Aorta (tissue), 5 donors: ENCODE measurements around the gene ADAM12. TPM values are rescaled to one million over a fixed set of nuclear protein-coding genes. Genes with fewer than 3 reads are reported as not detected.

Experiments
- ATAC-seq: fragments of 200-7000 bp; cut with Tn5 transposase; one replicate; pipeline ENCODE4 v1.9.1; 2022; ENCODE audit warnings: moderate library complexity; ENCODE audit not compliant: low FRiP score
- DNase-seq, 2 donors: peaks; one replicate each; pipeline ENCODE4 v3.0.0-alpha.2; 2020
- H3K27ac ChIP-seq, 2 donors: one replicate each; pipeline ENCODE4 v1.5.1; 2013; ENCODE audit warnings: low read length in 2 of 2, mild to moderate bottlenecking in 2 of 2, moderate library complexity in 2 of 2, control low read depth in 1 of 2, inconsistent platforms in 1 of 2, low read depth in 1 of 2
- H3K27me3 ChIP-seq, 2 donors: one replicate each; pipeline ENCODE4 v1.6.1; 2013; ENCODE audit warnings: control low read depth in 1 of 2, low read length in 1 of 2, mild to moderate bottlenecking in 1 of 2, moderate library complexity in 1 of 2; ENCODE audit not compliant: insufficient read depth in 2 of 2, control insufficient read depth in 1 of 2
- H3K36me3 ChIP-seq, 2 donors: one replicate each; pipeline ENCODE4 v1.6.1; 2013; ENCODE audit warnings: control low read depth in 1 of 2, low read length in 1 of 2, mild to moderate bottlenecking in 1 of 2; ENCODE audit not compliant: insufficient read depth in 2 of 2, control insufficient read depth in 1 of 2
- H3K4me1 ChIP-seq, 2 donors: one replicate each; pipeline ENCODE4 v1.6.1; 2013; ENCODE audit warnings: low read length in 2 of 2, control low read depth in 1 of 2, mild to moderate bottlenecking in 1 of 2, moderate library complexity in 1 of 2; ENCODE audit not compliant: insufficient read depth in 2 of 2, control insufficient read depth in 1 of 2
- H3K4me3 ChIP-seq, 2 donors: one replicate each; pipeline ENCODE4 v1.5.1; 2013; ENCODE audit warnings: low read length in 2 of 2, control low read depth in 1 of 2, mild to moderate bottlenecking in 1 of 2
- H3K9me3 ChIP-seq: one replicate; pipeline ENCODE4 v1.6.1; 2013; ENCODE audit warnings: mild to moderate bottlenecking, low read length; ENCODE audit not compliant: control insufficient read depth
- WGBS, 2 donors: extraction: QIAGEN DNeasy Blood & Tissue Kit; methylation state at CpG; one replicate each; pipeline ENCODE4 v1.1.7; 2013; 5-methylcytosine and 5-hydroxymethylcytosine counted together
- intact Hi-C, 2 donors: fragments of 100-400 bp; cut with DNase I; formaldehyde crosslinking; loops; one replicate each; pipeline versions ENCODE4 v1.14.2 to v1.15.0; 2022
- polyA plus RNA-seq, 2 donors: library from polyadenylated mRNA; stranded (reverse); fragments of 200-250 nt; gene quantifications; one replicate each; pipeline ENCODE4 v1.2.3, GENCODE V29; 2013
- total RNA-seq, 2 donors: library from RNA; stranded (reverse); fragmentation: NEBNext Ultra II Directional; extraction: Animal tissue kit (Norgen Biotek cat#: 25700); gene quantifications; one replicate each; pipeline ENCODE4 v1.2.1, GENCODE V29; 2021
- donor health status: healthy with polysubstance abuse.
- donor health status: Bipolar disorder and iron deficiency.
- donor health status: DM: no; HTN: no; CAD: no.
- donor health status: DM: no; HTN: no; CAD: no.
- donor health status: DM: yes; HTN: yes; CAD: no.

ADAM12 gene
- total and polyA plus RNA-seq, 4 donors, result 0.13 to 9.4 (median 5.5) TPM; not detected in 1

- no peaks in the 10 kb centered on the region for H3K27me3 ChIP-seq
- H3K4me3 ChIP-seq, result no peak overlapping the region
- no peaks in the 10 kb centered on the region for H3K4me1 ChIP-seq
- DNase-seq, result no peak
- intact Hi-C loops, result no loop called here
- no peak for ATAC-seq
- H3K36me3 ChIP-seq, result no peaks in the 10 kb centered on the region
- no peaks in the 10 kb centered on the region for H3K9me3 ChIP-seq
- H3K27ac ChIP-seq, result no peak overlapping the region
- WGBS, 2 donors, result 73 to 75% methylated on average over 5 of the region's 5 CpGs
Observed at GRCh38 chr10:126161691-126162090, 226.6 kb downstream of the ADAM12 start.

GRCh38 chr10:126160971-126161630, 227.2 kb downstream of the ADAM12 start:
- no peak overlapping the region for H3K4me3 ChIP-seq
- DNase-seq, result no peak
- 82 to 89% methylated on average over 10 of the region's 10 CpGs for WGBS, 2 donors
- no peaks in the 10 kb centered on the region for H3K27me3 ChIP-seq
- no peak overlapping the region for H3K27ac ChIP-seq
- intact Hi-C loops, result no loop called here
- no peak for ATAC-seq
- H3K9me3 ChIP-seq, result no peaks in the 10 kb centered on the region
- no peaks in the 10 kb centered on the region for H3K36me3 ChIP-seq
- no peaks in the 10 kb centered on the region for H3K4me1 ChIP-seq

- Histone ChIP-seq H3K27me3 (no peaks in the 10 kb centered on the region), H3K4me1 (no peaks in the 10 kb centered on the region), H3K36me3 (no peaks in the 10 kb centered on the region), H3K4me3 (no peak overlapping the region), H3K27ac (no peak overlapping the region), H3K9me3 (no peaks in the 10 kb centered on the region)
- WGBS, 2 donors, result 69 to 72% methylated on average over 5 of the region's 5 CpGs
- intact Hi-C loops, result no loop called here
- ATAC-seq (no peak), DNase-seq (no peak)
Observed at GRCh38 chr10:126160571-126160970, 227.7 kb downstream of the ADAM12 start.

DNA sequence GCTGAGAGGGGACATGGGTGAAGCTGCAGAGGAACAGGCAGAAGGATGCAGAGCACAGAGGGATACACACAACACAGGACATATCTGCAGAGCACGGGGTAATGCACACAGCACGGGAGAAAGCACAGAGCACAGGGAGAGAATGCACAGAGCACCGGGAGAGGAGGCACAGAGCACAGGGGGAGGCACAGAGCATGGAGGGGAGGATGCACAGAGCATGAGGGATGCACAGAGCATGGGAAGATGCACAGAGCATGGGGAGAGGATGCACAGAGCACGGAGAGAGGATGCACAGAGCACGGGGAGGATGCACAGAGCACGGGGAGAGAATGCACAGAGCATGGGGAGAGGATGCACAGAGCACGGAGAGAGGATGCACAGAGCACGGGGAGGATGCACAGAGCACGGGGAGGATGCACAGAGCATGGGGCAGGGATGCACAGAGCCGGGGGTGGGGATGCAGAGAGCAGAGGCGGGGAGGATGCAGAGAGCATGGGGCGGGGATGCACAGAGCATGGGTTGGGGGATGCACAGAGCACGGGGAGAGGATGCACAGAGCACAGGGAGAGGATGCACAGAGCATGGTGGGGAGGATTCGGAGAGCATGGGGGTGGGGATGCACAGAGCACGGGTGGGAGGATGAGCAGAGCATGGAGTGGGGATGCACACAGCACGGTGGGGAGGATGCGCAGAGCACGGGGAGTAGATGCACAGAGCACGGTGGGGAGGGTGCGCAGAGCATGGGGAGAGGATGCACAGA, 230.0 kb downstream of the ADAM12 start:
- no peak for ATAC-seq
- 73 to 77% methylated on average over 20 of the region's 20 CpGs for WGBS, 2 donors
- intact Hi-C loops, result no loop called here

GRCh38 chr10:126157189-126157588, 231.1 kb downstream of the ADAM12 start:
- H3K9me3 ChIP-seq, result no peaks in the 10 kb centered on the region
- intact Hi-C loops, result no loop called here
- ATAC-seq (no peak), DNase-seq (no peak)
- H3K4me1 ChIP-seq, result no peaks in the 10 kb centered on the region
- H3K27ac ChIP-seq, result no peak overlapping the region
- WGBS, 2 donors, result 71 to 78% methylated on average over 4 to 5 of the region's 5 CpGs
- H3K36me3 ChIP-seq, result no peaks in the 10 kb centered on the region
- no peaks in the 10 kb centered on the region for H3K27me3 ChIP-seq
- H3K4me3 ChIP-seq, result no peak overlapping the region

More for the DNA sequence above, 230.0 kb downstream of the ADAM12 start:
- H3K4me3 ChIP-seq, result no peak overlapping the region
- H3K9me3 ChIP-seq, result no peaks in the 10 kb centered on the region
- H3K4me1 ChIP-seq, result no peaks in the 10 kb centered on the region
- DNase-seq, result no peak
- H3K27ac ChIP-seq, result no peak overlapping the region
- H3K36me3 ChIP-seq, result no peaks in the 10 kb centered on the region
- H3K27me3 ChIP-seq, result no peaks in the 10 kb centered on the region

DNA sequence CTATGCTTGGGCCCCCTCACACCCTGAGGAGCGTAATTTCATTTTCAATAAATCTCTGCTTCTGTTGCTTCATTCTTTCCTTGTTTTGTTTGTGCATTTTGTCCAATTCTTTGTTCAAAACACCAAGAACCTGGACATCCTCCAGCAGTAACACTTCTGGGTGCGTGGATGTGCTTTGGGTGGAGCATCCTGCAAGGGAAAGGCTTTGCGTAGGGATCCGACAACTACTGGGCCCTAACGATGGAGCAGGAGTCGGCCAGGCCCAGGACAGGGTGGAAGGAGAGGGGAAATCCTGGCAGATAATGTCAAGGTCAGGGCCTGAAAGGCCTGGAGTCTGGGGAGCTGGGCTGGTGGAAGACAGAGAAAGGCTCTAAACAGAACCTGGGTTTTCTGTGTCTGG, 231.8 kb downstream of the ADAM12 start:
- no peaks in the 10 kb centered on the region for H3K9me3 ChIP-seq
- no peaks in the 10 kb centered on the region for H3K4me1 ChIP-seq
- H3K27me3 ChIP-seq, result no peaks in the 10 kb centered on the region
- 90 to 99% methylated on average over 6 of the region's 6 CpGs for WGBS, 2 donors
- ATAC-seq (peak; percentile 34), DNase-seq (no peak)
- intact Hi-C loops, result no loop called here
- no peak overlapping the region for H3K4me3 ChIP-seq
- no peak overlapping the region for H3K27ac ChIP-seq
- H3K36me3 ChIP-seq, result no peaks in the 10 kb centered on the region

- Histone ChIP-seq H3K4me1 (no peaks in the 10 kb centered on the region), H3K27ac (no peak overlapping the region), H3K27me3 (no peaks in the 10 kb centered on the region), H3K36me3 (no peaks in the 10 kb centered on the region), H3K9me3 (no peaks in the 10 kb centered on the region), H3K4me3 (no peak overlapping the region)
- 90 to 91% methylated on average over 7 of the region's 7 CpGs for WGBS, 2 donors
- DNase-seq (no peak), ATAC-seq (no peak)
- intact Hi-C loops, result no loop called here
Observed at GRCh38 chr10:126156012-126156411, 232.3 kb downstream of the ADAM12 start.

GRCh38 chr10:126155528-126155927, 232.7 kb downstream of the ADAM12 start:
- H3K27me3 ChIP-seq, result no peaks in the 10 kb centered on the region
- H3K27ac ChIP-seq, result no peak overlapping the region
- H3K4me3 ChIP-seq, result no peak overlapping the region
- DNase-seq (no peak), ATAC-seq (no peak)
- no peaks in the 10 kb centered on the region for H3K4me1 ChIP-seq
- intact Hi-C loops, result no loop called here
- H3K36me3 ChIP-seq, result no peaks in the 10 kb centered on the region
- 33 to 71% methylated on average over 3 of the region's 3 CpGs for WGBS, 2 donors
- no peaks in the 10 kb centered on the region for H3K9me3 ChIP-seq
